ENCODE measurements around the gene REV3L. TPM values are rescaled to one million over a fixed set of nuclear protein-coding genes. Genes with fewer than 3 reads are reported as not detected.

The REV3L gene
- polyA plus RNA-seq, 2 of the 4 experiments (the other 2 are of a cell fraction): 4.1 to 12.4 TPM

DNA sequence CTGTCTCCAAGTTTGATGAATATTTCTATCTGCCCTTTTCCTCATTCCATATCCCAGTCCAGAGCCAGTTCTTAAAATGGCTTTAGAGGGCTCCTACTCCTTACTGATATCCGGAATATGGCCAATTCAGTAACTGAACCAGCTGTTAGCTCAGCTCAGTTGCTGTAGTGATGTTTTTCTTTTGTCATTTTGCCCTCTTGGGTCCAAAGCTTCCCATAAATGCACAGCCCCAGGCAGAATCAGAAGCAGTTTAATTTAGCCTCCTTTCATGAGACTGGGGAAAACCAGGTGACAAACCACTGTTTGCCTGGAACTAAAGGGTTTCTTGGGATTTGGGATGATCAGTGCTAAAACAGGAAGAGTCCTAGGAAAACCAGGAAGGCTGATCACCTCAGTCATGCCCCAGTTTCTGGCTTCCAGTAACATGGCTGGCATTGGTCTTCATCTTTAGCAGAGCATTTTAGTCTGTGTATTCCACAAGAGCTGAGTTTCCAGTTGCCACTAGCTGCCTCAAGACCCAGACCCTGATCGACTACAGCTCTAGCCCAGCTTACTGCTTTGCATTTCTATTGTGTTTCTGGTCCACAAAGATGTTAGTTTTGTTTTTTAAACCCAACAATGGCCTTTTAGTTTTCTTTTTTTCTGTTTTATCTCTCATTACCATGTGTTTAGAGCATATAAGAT lies 40.6 kb upstream of the REV3L start:
- ATAC-seq: no peak

DNA sequence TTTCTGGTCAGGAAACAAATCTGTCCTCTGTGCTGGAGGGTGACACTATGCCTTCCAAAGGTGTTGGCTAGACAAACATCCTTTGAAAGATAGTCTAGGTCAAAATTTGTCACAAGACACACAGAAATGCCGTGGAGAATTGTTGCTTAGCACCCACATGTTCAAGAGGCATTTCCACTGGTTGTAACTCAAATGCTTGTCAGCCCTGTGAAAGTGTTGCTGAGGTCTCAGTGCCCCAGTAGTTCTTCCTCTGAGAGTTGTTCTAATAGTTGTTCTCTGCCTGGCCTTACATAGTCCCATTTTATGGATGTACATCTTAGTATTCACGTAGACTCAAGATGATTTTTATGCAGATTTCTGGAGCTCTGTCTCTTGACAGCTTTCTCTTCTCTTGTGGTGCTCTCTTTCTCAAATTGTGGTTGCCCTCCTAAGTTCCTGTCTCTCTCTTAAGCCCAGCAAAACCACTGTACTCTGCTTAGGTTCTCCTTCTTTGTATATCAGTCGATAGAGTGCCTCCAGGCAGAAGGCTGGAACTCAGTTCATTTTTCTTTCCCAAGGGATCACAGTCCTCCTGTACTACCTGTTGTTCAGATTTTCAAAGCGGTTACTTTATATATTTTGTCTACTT lies 39.5 kb upstream of the REV3L start:
- Histone ChIP-seq H3K4me2 (no peak overlapping the region), H3K4me1 (peaks cover 8% of the 10 kb centered on the region; the same call in 2 of the 3 replicates), H3K27ac (no peak overlapping the region), H3K9me3 (no peaks in the 10 kb centered on the region), H3K4me3 (no peak overlapping the region)
- DNase-seq (ENCODE audit: low read depth in 1 of 2, low spot score in 1 of 2): no peak
- CTCF ChIA-PET: interaction anchor here (1.5 kb wide), 1 partner anchor 25 kb away, joined by 3 read pairs; no protein-coding TSS in a partner anchor
- TF ChIP-seq CHD4 (IDR thresholded peaks at IDR 0.05; ENCODE audit: borderline replicate concordance) (no peak), EHMT2 (IDR thresholded peaks at IDR 0.05; ENCODE audit: low read depth) (no peak), EHF (CRISPR knock-in tag; IDR thresholded peaks at IDR 0.05) (no peak), RFX5 (IDR thresholded peaks at IDR 0.05) (no peak), RCOR1 (IDR thresholded peaks at IDR 0.05; ENCODE audit: low read depth, low read length) (no peak), HOXB13 (CRISPR knock-in tag; IDR thresholded peaks at IDR 0.05; ENCODE audit: low read depth) (no peak), RARB (CRISPR knock-in tag; IDR thresholded peaks at IDR 0.05) (no peak), ZNF302 (CRISPR knock-in tag; IDR thresholded peaks at IDR 0.05) (no peak), HDAC2 (IDR thresholded peaks at IDR 0.05) (no peak), HEYL (CRISPR knock-in tag; IDR thresholded peaks at IDR 0.05) (no peak), ZFP36 (IDR thresholded peaks at IDR 0.05; ENCODE audit: borderline replicate concordance, partially characterized antibody) (no peak), KDM5A (IDR thresholded peaks at IDR 0.05) (no peak), ZC3H11A (IDR thresholded peaks at IDR 0.05) (no peak), JUNB (IDR thresholded peaks at IDR 0.05) (no peak), TP53 (CRISPR knock-in tag; IDR thresholded peaks at IDR 0.05) (no peak), RAD21 (conservative IDR thresholded peaks at IDR 0.05 in 1 of 2, IDR thresholded peaks at IDR 0.05 in 1 of 2) (no peak), MAZ (IDR thresholded peaks at IDR 0.05; ENCODE audit: borderline replicate concordance, low read depth, low read length) (no peak), SREBF2 (IDR thresholded peaks at IDR 0.05) (no peak)
- TF ChIP-seq, protein P1, sequence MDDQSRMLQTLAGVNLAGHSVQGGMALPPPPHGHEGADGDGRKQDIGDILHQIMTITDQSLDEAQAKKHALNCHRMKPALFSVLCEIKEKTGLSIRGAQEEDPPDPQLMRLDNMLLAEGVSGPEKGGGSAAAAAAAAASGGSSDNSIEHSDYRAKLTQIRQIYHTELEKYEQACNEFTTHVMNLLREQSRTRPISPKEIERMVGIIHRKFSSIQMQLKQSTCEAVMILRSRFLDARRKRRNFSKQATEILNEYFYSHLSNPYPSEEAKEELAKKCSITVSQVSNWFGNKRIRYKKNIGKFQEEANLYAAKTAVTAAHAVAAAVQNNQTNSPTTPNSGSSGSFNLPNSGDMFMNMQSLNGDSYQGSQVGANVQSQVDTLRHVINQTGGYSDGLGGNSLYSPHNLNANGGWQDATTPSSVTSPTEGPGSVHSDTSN (IDR thresholded peaks at IDR 0.05): no peak
- TF ChIP-seq, protein P2, sequence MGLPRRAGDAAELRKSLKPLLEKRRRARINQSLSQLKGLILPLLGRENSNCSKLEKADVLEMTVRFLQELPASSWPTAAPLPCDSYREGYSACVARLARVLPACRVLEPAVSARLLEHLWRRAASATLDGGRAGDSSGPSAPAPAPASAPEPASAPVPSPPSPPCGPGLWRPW (IDR thresholded peaks at IDR 0.05): no peak
- no peak for ATAC-seq
- FAIRE-seq: no peak
- POLR2A ChIA-PET: no interaction called here
- WGBS (ENCODE audit: missing lambda C conversion rate): 80% methylated on average over 4 of the region's 4 CpGs

More for the DNA sequence above, 40.6 kb upstream of the REV3L start:
- TF ChIP-seq HEYL (CRISPR knock-in tag; IDR thresholded peaks at IDR 0.05) (no peak), ZSCAN20 (CRISPR knock-in tag; IDR thresholded peaks at IDR 0.05) (no peak), SREBF2 (IDR thresholded peaks at IDR 0.05) (no peak), ZFP36 (IDR thresholded peaks at IDR 0.05; ENCODE audit: borderline replicate concordance, partially characterized antibody) (no peak), HOXB13 (CRISPR knock-in tag; IDR thresholded peaks at IDR 0.05; ENCODE audit: low read depth) (no peak), CBX2 (IDR thresholded peaks at IDR 0.05; ENCODE audit: borderline replicate concordance, low read depth) (no peak), CEBPB (IDR thresholded peaks at IDR 0.05) (no peak), MYC (IDR thresholded peaks at IDR 0.05; ENCODE audit: borderline replicate concordance, low read length) (no peak), RCOR1 (IDR thresholded peaks at IDR 0.05; ENCODE audit: low read depth, low read length) (no peak), JUN (IDR thresholded peaks at IDR 0.05) (no peak), BHLHE40 (IDR thresholded peaks at IDR 0.05; ENCODE audit: low read depth, low read length) (no peak), NR3C1 (IDR thresholded peaks at IDR 0.05) (no peak)
- TF ChIP-seq, protein P3, sequence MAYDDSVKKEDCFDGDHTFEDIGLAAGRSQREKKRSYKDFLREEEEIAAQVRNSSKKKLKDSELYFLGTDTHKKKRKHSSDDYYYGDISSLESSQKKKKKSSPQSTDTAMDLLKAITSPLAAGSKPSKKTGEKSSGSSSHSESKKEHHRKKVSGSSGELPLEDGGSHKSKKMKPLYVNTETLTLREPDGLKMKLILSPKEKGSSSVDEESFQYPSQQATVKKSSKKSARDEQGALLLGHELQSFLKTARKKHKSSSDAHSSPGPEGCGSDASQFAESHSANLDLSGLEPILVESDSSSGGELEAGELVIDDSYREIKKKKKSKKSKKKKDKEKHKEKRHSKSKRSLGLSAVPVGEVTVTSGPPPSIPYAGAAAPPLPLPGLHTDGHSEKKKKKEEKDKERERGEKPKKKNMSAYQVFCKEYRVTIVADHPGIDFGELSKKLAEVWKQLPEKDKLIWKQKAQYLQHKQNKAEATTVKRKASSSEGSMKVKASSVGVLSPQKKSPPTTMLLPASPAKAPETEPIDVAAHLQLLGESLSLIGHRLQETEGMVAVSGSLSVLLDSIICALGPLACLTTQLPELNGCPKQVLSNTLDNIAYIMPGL (CRISPR knock-in tag; IDR thresholded peaks at IDR 0.05; ENCODE audit: borderline replicate concordance): no peak
- TF ChIP-seq, protein P4, sequence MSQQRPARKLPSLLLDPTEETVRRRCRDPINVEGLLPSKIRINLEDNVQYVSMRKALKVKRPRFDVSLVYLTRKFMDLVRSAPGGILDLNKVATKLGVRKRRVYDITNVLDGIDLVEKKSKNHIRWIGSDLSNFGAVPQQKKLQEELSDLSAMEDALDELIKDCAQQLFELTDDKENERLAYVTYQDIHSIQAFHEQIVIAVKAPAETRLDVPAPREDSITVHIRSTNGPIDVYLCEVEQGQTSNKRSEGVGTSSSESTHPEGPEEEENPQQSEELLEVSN (IDR thresholded peaks at IDR 0.05; ENCODE audit: borderline replicate concordance, low read depth): no peak
- 83% methylated on average over 2 of the region's 2 CpGs for WGBS (ENCODE audit: missing lambda C conversion rate)
- Histone ChIP-seq H3K4me3 (no peak overlapping the region), H3K27ac (no peak overlapping the region), H3K4me2 (no peak overlapping the region), H3K9me3 (no peaks in the 10 kb centered on the region), H3K4me1 (no peaks in the 10 kb centered on the region)
- POLR2A ChIA-PET: no interaction called here
- CTCF ChIA-PET: interaction anchor here (1.5 kb wide), 1 partner anchor 26 kb away, joined by 3 read pairs; no protein-coding TSS in a partner anchor
- no peak for DNase-seq (ENCODE audit: low read depth in 1 of 2, low spot score in 1 of 2)
- no peak for FAIRE-seq

Data from A549 (cell line).